A673 (cell line): ENCODE measurements around the gene MACROH2A1. TPM values are rescaled to one million over a fixed set of nuclear protein-coding genes. Genes with fewer than 3 reads are reported as not detected.

Experiments used
- BruUV-seq: library from RNA; stranded (reverse); fragments of 400-500 nt; replicated peaks from 2 replicates; lab custom pipeline; 2021; lab: Mats Ljungman, UMichigan
- CTCF ChIA-PET: fragments of 300-600 bp; sonication (Branson Sonifier 250); formaldehyde crosslinking; loops from one replicate; lab custom pipeline; 2022; ENCODE audit warnings: antibody characterized with exemption; lab: Charles Lee
- POLR2A ChIA-PET: fragments of 300-600 bp; sonication (Branson Sonifier 250); formaldehyde crosslinking; loops from one replicate; lab custom pipeline; 2022; ENCODE audit warnings: antibody characterized with exemption; ENCODE audit not compliant: low non-redundant PET; lab: Charles Lee
- DNase-seq: peaks from one replicate; pipeline ENCODE4 v3.0.0-alpha.2; 2015; ENCODE audit warnings: low spot score
- H3K27ac ChIP-seq: fragments of 200-600 bp; sonication (generic); 2 replicates; pipeline ENCODE4 v1.5.1; 2016; ENCODE audit warnings: mixed run types, low read depth, mild to moderate bottlenecking, mixed read lengths, antibody characterized with exemption, low read length; ENCODE audit not compliant: poor library complexity, severe bottlenecking
- H3K27me3 ChIP-seq: fragments of 200-600 bp; sonication (generic); replicated peaks from 2 replicates; pipeline ENCODE4 v1.6.1; 2017; ENCODE audit warnings: mixed run types, low read depth, mild to moderate bottlenecking, mixed read lengths, antibody characterized with exemption, low read length; ENCODE audit not compliant: insufficient read depth, poor library complexity
- H3K36me3 ChIP-seq: fragments of 200-600 bp; sonication (generic); 2 replicates; pipeline ENCODE4 v1.6.1; 2016; ENCODE audit warnings: mixed run types, mild to moderate bottlenecking, mixed read lengths, antibody characterized with exemption, low read length; ENCODE audit not compliant: insufficient read depth, poor library complexity, severe bottlenecking
- H3K4me1 ChIP-seq: fragments of 200-600 bp; sonication (generic); 2 replicates; pipeline ENCODE4 v1.6.1; 2017; ENCODE audit warnings: mixed run types, mild to moderate bottlenecking, mixed read lengths, antibody characterized with exemption, low read length; ENCODE audit not compliant: insufficient read depth, poor library complexity, severe bottlenecking
- H3K4me3 ChIP-seq: fragments of 200-600 bp; sonication (generic); 2 replicates; pipeline ENCODE4 v1.5.1; 2016; ENCODE audit warnings: low read depth, mixed run types, mild to moderate bottlenecking, mixed read lengths, low read length; ENCODE audit not compliant: poor library complexity, severe bottlenecking
- H3K9me3 ChIP-seq: fragments of 200-600 bp; sonication (generic); 2 replicates; pipeline ENCODE4 v1.6.1; 2016; ENCODE audit warnings: mixed run types, low read depth, mild to moderate bottlenecking, mixed read lengths, antibody characterized with exemption, low read length; ENCODE audit not compliant: poor library complexity, severe bottlenecking
- EZH2 ChIP-seq: fragments of 200-600 bp; sonication (generic); IDR thresholded peaks from 2 replicates; pipeline ENCODE4 v1.6.1; 2017; ENCODE audit warnings: borderline replicate concordance, low read depth, mild to moderate bottlenecking, mixed read lengths, antibody characterized with exemption, low read length; ENCODE audit not compliant: poor library complexity, severe bottlenecking
- intact Hi-C: fragments of 100-400 bp; cut with micrococcal nuclease; formaldehyde crosslinking; loops from one replicate; pipeline ENCODE4 v1.10.0; 2022; ENCODE audit not compliant: unreplicated experiment
- total RNA-seq: library from RNA; stranded (reverse); gene quantifications from 2 replicates; pipeline ENCODE4 v1.2.3, GENCODE V29; 2021
- TF ChIP-seq, protein P1 (sequence below): fragments of 300-800, 200-600 bp; sonication (generic); conservative IDR thresholded peaks from 2 replicates; pipeline ENCODE4 v1.5.1; 2017; ENCODE audit warnings: low read depth, mild to moderate bottlenecking, antibody characterized with exemption, low read length, moderate library complexity, mixed read lengths

The MACROH2A1 gene
- total RNA-seq, 1 experiment from 2014 or later = 264 TPM

DNA sequence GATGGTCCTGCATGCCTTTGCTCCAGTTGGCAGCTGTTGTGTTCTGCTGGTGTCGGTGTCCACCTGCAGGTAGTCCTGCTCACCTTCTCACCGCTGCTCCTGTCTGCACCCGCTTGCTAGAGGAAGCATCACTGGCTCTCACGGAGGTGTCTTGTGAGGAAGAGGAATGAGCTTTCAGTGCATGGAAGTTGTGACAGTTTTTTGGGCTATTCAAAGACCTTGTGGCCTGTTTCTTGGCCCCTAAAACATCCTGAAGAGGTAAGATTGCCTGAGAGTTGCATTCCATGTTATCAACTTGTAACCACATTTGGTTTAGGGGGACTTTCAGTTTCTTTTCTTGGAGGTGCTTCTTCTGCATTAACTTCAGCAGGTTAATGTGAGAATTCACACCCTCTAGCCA, 85.6 kb downstream of the MACROH2A1 start:
- no peaks in the 10 kb centered on the region for H3K36me3 ChIP-seq
- CTCF ChIA-PET = no interaction called here

DNA sequence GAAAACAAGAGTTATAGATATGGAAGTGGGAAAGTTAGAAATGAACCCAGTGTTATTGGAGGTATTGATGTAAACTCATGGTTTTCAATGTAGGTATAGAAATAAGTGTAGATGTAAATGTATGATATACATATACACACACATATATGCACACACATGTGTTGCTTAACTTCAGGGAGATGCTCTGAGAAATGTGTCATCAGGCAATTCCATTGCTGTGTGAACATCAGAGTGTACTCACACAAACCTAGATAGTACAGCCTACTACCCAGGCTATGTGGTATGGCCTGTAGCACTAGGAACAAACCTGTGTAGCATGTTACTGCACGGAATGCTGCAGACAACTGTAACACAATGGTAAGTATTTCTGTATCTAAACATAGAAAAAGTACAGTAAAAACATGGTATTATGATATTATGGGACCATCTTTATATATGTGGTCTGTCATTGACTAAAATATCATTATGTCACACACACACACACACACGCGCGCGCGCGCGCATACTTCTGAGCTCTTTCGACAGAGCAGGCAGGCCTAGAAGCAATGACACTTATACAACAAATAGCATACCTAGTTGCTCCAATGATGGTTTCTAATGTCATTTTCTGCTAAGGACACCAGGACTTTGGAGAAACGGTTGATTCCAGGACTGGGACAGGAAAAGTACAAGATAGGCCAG, 86.6 kb downstream of the MACROH2A1 start:
- no TSS peak for BruUV-seq

More for the DNA sequence above, 85.6 kb downstream of the MACROH2A1 start:
- TF ChIP-seq, protein P1, sequence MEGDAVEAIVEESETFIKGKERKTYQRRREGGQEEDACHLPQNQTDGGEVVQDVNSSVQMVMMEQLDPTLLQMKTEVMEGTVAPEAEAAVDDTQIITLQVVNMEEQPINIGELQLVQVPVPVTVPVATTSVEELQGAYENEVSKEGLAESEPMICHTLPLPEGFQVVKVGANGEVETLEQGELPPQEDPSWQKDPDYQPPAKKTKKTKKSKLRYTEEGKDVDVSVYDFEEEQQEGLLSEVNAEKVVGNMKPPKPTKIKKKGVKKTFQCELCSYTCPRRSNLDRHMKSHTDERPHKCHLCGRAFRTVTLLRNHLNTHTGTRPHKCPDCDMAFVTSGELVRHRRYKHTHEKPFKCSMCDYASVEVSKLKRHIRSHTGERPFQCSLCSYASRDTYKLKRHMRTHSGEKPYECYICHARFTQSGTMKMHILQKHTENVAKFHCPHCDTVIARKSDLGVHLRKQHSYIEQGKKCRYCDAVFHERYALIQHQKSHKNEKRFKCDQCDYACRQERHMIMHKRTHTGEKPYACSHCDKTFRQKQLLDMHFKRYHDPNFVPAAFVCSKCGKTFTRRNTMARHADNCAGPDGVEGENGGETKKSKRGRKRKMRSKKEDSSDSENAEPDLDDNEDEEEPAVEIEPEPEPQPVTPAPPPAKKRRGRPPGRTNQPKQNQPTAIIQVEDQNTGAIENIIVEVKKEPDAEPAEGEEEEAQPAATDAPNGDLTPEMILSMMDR = no peak
- TF ChIP-seq EZH2 = no peak
- BruUV-seq = no TSS peak
- Histone ChIP-seq H3K4me3 (no peak overlapping the region), H3K27me3 (no peaks in the 10 kb centered on the region), H3K4me1 (no peaks in the 10 kb centered on the region), H3K27ac (no peak overlapping the region), H3K9me3 (no peaks in the 10 kb centered on the region)
- no peak for DNase-seq
- POLR2A ChIA-PET = no interaction called here
- intact Hi-C loops = loop anchor here (5.0 kb wide), 1 partner anchor 281 kb away; the partner anchor contains the start of gene PITX1

DNA sequence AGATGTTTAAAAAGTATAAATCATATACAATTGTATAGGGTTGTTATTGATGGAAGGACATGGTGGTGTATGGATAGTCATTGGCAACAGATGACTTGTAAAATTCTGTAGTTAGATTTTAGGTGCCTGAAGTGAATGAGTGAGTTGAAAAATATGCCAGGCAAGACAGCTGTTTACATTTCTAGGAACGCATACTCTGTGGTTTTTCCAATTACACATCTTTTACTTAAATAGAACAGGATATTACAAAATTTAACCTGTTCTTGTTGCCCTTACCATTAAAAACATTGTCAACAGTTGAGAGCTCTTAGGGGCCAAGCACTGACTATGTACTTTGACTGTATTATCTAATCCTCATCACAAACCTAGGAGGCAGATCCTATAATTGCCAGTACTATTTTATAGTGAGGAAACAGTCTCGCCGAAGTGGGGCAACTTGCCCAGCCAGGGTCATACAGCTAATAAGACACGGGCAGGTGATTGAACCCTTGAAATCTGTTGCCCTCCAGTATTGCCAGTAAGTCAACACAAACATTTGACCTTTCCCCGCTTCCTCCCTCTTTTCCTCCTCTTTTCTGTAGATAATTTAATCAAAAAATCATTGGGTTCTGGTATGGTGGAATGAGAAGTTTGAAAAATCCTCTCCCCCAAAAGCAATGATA, 88.6 kb downstream of the MACROH2A1 start:
- Histone ChIP-seq H3K9me3 (no peaks in the 10 kb centered on the region), H3K27ac (no peak overlapping the region), H3K27me3 (no peaks in the 10 kb centered on the region), H3K4me3 (no peak overlapping the region), H3K36me3 (no peaks in the 10 kb centered on the region), H3K4me1 (no peaks in the 10 kb centered on the region)
- no TSS peak for BruUV-seq
- POLR2A ChIA-PET = no interaction called here
- no peak for DNase-seq
- intact Hi-C loops = loop anchor here (5.0 kb wide), 1 partner anchor 278 kb away; the partner anchor contains the start of gene PITX1
- CTCF ChIA-PET = no interaction called here
- TF ChIP-seq, protein P1 = no peak
- TF ChIP-seq EZH2 = no peak

More for the DNA sequence above, 86.6 kb downstream of the MACROH2A1 start:
- Histone ChIP-seq H3K27me3 (no peaks in the 10 kb centered on the region), H3K36me3 (no peaks in the 10 kb centered on the region), H3K9me3 (no peaks in the 10 kb centered on the region), H3K27ac (no peak overlapping the region), H3K4me1 (no peaks in the 10 kb centered on the region), H3K4me3 (no peak overlapping the region)
- CTCF ChIA-PET = no interaction called here
- no peak for DNase-seq
- POLR2A ChIA-PET = no interaction called here
- intact Hi-C loops = loop anchor here (5.0 kb wide), 1 partner anchor 280 kb away; the partner anchor contains the start of gene PITX1
- no peak for TF ChIP-seq EZH2
- TF ChIP-seq, protein P1 = no peak
